DOHH2 (cell line): Measurements from ENCODE around the gene TNFRSF11A.

Source experiments
- EZH2phosphoT487 ChIP-seq: fragments of 200-600 bp; sonication (generic); IDR thresholded peaks from 2 replicates; pipeline ENCODE4 v1.6.1; 2017; ENCODE audit warnings: borderline replicate concordance, mild to moderate bottlenecking, antibody characterized with exemption, low read length, moderate library complexity, mixed read lengths
- TF ChIP-seq, protein P1 (sequence below): fragments of 200-600 bp; sonication (generic); IDR thresholded peaks from one replicate; pipeline ENCODE4 v1.5.1; 2014; ENCODE audit warnings: antibody characterized with exemption, mild to moderate bottlenecking, low read depth, low read length; ENCODE audit not compliant: poor library complexity, severe bottlenecking

GRCh38 chr18:62345909-62346308, 20.8 kb downstream of the TNFRSF11A start:
- TF ChIP-seq, protein P1, sequence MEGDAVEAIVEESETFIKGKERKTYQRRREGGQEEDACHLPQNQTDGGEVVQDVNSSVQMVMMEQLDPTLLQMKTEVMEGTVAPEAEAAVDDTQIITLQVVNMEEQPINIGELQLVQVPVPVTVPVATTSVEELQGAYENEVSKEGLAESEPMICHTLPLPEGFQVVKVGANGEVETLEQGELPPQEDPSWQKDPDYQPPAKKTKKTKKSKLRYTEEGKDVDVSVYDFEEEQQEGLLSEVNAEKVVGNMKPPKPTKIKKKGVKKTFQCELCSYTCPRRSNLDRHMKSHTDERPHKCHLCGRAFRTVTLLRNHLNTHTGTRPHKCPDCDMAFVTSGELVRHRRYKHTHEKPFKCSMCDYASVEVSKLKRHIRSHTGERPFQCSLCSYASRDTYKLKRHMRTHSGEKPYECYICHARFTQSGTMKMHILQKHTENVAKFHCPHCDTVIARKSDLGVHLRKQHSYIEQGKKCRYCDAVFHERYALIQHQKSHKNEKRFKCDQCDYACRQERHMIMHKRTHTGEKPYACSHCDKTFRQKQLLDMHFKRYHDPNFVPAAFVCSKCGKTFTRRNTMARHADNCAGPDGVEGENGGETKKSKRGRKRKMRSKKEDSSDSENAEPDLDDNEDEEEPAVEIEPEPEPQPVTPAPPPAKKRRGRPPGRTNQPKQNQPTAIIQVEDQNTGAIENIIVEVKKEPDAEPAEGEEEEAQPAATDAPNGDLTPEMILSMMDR = no peak
- TF ChIP-seq EZH2phosphoT487 = no peak
